Measurements from ENCODE around the gene NPAS3.

The NPAS3 gene

DNA sequence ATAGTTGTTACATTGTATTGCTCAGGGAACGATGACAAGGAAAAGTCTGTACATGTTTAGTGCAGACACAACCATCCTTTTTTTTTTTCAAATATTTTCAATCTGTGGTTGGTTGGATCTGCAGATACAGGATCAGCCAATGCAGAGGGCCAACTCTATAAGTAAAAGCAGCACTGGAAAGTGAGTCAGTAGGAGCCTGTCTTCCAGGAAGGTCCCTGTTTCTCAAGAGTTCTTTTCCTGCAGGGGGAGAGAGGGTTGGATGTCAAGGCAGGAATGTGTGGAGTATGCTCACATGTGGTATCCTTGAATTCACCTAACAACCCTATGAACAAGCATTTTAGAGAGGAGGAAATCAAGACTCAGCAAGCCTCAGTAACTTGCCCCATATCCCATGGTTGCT lies 409.1 kb downstream of the NPAS3 start:
- DNase-seq = no peak

DNA sequence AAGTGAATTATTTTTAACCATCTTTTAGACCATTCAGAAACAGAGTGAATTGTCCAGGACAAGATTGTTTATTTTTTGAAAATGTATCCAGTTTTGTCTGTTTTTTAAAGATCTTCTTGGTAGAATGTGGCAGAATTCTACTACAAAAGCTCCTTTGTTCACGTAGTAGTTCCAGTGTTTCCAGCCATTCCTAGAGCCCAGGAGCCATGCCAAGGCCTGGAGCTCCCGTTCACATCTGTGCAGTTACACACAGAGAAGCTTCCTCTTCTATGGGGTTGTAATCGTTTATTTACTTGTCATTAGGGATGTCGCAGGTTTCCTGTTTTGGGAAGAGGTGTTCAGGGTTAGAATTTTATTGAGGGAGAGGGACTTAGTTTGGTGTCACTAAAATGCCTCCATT lies 409.8 kb downstream of the NPAS3 start:
- DNase-seq = no peak

DNA sequence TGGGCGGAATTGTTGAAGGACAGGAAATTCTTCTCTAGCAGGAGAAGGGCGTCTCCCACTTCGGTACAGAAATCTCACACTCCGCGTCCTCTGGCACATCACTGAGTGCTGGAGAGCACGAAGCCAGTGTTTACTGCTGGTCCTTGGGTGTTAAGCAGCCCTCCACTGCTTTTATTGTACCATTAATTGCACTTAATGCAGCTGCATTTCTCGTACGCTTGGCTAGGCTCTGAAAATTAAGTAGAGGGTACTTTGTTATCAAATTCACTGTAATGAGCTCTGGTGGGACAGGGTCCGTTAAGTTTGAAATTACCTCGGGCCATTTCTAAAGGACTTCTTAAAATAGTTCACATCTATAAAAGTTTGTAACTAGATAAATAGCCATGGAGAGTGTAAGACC lies 411.2 kb downstream of the NPAS3 start:
- no peak for DNase-seq

DNA sequence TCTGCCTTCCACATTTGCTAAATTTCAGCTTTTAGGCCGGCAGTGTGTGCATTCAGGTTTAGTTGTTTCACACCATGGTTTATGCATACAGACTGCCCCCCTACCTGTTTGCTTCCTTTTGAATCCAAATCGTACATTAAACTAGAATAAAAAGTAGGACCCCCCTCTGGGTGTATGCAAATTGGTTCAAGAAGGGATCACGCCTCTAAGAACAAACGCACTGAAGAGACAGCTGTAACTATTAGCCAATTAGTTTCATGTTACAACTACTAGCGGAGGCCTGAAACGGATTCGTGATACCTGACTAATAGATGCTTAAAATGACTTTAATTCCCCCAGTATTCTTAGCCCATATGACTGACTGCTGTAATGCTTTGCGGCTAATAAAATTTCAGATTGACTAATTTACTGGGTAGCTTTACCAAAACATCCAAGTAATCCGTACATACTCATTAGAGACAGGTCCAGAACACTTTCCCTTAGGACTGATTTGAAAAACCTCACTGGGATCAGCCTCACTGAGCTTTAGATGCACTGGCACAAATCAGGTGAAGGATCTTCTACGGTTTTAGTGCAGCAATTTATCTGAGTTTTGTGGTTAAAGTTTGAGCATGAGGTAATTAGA lies 411.8 kb downstream of the NPAS3 start:
- no peak for DNase-seq

DNA sequence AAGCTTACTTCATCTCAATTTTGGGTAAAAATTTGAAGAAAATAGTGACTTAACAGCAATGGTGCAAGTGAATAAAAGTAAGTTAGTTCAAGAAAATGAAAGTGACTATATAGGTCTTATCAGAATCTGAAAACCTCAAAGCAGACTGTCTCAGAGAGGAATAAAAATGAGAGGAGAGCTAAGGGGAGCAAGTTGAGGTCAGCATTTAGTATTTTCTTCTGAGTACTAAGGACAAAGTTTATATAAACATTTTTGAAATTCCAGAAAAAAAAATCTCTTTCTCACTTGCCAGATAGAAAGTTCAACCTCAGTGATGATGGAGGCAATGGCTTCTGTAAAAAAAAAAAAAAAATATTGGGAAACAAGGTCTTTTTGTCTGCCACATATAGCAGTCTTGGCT lies 414.1 kb downstream of the NPAS3 start:
- DNase-seq = no peak

DNA sequence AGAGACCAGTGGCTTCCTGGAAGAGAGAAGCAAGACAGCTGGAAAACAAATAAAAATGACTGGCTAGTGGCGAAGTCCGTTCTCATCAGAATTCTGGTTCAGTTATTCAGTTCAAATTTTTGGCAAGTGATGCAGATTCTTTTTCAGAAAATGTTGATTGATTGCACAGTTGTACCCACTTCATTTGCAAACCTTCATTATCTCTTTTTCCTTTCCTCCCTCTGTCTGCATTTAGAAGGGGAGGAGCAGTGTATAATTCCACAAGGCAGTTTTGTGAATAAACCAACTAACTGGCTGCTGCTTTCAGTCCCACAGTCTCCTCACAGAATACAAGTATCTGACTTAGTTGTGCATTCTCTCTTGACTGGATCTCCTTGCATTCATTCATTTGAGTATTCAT lies 417.5 kb downstream of the NPAS3 start:
- no peak for DNase-seq

DNA sequence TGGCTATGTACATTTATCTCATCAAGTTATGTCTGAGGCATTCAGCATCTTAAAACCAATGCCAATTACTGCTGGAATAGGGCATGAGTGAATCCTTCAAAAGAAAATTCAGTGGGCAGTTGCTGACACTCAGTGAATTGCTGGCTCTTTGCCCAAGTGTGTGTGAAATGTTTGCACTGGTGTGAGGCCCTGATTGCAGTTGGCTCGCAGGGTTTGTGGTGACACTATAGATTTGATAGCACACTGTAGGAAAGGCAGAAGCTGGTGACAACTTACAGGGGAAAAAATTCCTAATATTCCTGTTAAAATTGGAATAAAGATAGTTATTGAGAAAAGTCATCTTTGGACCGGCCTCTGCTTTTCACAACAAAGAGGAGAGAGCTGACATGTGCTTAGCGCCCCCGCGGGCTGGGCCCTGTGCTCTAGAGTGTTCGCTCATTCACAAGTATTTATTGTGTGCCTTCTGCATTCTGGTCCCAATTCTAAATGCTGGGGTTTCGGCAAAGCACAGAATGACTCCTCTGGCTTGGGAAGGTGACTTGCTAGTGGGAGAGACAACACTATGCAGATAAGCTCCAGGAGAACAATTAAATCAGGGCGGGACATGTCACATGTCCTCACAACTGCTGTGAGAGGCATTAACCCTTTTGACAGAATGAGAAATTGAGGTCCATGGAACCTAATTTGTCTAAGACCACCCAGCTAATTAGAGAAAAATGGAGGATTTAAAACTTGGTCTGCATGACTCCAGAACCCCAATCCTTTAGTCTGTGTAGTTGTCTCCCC lies 418.7 kb downstream of the NPAS3 start:
- DNase-seq = no peak

DNA sequence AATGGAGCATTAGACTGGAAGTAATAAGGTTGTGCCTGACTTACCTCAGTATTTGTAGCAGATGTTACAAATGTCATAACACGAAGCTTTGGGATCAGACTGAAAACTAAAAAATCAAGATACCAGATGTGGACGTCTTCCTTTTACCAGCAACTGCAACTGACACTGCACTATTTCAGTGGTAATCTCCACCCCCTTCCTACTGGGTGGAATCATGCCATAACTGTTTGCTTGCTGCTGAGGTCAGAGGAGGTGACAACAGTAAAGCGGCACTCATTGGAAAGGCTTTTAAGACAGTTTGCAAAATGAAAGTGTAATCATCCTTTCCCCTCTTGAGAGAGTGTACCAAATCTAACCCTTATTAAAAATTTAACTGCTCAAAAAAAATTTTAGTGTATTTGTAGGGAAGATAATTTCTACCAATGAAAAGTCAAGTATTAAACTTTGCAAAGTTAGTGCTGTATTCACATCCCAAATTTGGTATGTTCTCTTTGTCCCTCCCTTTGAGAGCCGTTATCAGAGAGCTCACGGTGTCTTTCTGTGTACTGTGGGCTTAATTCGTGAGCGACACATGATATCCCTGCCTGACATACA lies 420.7 kb downstream of the NPAS3 start:
- no peak for DNase-seq

DNA sequence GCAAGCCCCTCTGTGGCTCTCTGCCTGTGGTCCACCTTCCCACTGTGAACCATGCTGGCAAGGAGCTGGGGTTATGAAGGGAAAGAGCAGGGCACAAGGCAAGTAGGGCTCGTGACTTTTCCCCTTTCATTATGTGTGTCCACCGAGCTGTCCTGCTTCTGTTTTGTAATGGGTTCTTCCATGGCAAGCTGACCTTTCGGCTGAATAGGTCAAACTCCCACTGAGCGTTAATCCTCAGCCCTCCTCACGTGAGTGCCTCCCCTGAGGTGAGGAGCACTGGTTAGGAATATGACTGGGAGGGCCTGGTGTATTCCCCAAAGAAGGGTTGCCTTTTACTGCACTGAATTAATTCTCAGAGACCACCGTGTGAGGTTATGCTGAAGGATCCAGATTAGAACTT lies 424.3 kb downstream of the NPAS3 start:
- DNase-seq = no peak

DNA sequence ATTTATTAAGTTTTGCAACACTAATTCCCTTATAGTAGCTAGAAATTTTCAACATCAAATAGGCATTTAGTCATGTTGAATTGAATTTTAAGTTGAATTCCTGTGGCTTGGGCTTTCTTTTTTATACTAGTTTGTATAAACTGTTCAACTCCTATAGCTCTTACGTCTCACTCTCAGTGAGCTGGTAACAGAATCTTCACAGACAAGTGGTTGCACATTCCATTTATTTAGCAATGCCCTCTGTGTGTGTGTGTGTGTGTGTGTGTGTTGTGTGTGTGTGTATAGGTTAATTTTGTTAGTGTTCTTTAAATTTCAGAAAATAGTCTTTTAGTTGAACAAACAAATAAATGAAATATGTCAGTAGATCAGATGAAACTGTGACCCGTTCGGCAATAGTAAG lies 425.0 kb downstream of the NPAS3 start:
- DNase-seq = no peak

DNA sequence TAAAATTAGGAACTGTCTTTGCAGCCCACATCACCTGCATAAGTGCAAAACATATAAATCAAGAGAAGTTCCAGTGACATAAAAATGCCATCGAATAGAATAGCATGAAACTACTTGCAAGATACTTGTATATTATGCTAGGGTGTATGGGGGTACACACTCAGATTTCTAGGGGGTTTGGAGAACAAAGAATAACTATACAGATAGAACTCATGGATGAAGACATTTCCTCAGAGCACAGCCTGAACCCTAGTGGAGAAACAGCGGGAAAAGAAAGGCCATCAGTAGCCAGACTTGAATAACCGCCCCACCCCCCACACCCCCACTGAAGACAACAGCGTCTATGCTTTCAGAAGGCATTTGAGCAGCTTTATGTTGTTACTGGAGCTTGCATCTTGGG lies 425.8 kb downstream of the NPAS3 start:
- DNase-seq = no peak

DNA sequence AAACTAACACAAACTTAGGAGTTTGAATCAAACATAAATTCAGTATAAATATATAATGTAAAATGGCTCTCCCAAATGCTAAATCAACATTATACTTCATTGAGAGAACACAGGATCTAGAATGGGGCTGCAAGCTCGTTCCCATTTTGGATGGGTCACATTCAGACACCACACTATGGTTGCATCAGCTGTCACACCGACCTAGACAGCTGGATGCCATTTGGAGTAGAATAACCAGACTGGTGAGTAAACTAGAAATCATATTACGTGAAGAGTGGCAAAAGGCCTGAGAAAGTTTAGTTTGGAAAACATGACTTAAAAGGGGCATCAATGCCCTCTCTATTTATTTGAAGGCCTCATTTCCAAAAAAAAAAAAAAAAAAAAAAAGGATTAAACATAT lies 430.4 kb downstream of the NPAS3 start:
- no peak for DNase-seq

DNA sequence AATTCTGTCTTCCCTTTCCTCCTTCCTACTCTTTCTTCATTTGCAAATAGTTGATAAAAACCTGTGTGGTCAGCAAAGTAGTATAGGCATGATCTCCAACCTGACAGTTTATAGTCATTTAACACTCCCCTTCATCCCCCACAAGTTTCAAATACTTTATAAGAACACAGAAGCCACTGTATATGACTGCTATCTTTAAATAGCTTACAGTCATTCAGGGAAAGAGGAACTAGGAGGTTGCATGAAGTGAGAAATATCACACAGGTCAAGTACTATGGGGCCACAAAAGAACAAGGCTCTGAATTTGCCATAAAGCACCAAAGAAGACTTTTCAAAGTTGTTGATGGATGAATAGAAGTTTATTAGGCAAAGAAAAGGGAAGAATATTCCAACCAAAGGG lies 431.3 kb downstream of the NPAS3 start:
- no peak for DNase-seq

DNA sequence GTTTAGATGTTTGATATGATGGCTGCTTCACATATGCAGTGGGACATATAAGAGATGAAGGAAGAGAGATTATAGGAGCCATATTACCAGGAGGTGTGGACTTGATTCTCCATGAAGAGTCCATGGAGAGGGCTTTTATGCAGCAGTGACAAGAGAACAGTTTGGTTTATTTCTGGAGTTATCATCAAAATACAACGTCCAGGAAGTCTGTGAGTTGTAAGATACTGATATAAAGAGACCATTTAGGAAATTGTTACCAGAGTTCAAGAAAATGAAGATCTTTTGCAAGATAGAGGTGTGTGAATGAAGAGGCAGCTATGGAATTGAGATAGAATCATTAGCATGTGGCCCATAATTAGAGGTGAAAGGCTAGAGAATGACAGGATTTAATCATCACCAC lies 431.7 kb downstream of the NPAS3 start:
- no peak for DNase-seq

DNA sequence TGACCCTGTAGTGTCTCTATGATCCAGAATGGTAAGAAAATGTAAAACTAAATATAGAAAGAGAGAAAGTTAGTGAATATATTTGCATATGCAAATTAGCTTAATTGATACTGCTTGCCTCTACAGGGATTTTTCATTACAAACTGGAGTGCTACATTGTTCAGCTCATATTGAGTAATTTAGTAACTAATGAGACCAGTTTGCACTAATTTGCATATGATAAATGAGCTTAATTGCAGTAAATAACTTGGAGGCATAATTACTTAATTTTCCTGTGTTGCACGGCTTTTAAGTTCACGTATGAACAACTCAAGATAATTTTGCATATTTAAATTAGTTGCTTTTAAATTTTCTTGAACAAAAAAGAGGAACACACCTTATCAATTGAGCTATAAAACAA lies 436.5 kb downstream of the NPAS3 start:
- no peak for DNase-seq

DNA sequence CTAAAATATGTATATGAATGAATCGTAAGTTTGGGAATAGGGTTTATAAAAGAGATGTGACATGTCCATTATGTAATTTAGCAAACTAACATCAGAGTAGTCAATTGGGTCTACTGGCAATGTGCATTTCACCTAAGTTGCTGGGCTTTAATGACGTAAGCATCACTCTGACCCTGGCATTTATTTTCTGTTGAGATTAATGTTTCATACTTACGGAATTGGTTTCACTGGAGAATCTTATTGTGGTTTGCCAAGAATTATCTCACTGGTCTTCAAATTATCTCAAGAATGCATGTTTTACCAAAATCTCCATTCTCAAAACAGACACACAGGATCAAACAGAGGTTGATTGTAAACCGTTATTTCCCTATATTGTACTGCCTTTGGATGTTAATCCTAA lies 437.1 kb downstream of the NPAS3 start:
- DNase-seq = no peak

DNA sequence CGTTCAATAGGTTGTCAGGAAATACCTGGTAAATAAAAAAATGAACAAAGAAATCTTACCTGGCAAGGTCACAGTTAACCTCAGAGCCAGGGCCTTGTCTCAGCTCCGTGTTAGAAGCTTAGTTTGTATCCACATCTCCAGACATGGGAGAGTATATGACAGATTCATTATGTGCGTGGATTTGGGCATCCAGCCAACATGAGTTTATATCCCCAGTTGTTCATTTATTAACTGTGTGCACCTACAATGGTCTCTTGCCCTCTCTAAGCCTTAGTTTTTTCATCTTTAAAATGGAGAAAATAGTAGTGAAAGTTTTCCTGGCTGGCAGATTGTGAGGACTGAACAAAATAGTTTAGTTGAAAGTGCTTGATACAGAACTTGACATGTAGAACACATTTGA lies 437.8 kb downstream of the NPAS3 start:
- no peak for DNase-seq

DNA sequence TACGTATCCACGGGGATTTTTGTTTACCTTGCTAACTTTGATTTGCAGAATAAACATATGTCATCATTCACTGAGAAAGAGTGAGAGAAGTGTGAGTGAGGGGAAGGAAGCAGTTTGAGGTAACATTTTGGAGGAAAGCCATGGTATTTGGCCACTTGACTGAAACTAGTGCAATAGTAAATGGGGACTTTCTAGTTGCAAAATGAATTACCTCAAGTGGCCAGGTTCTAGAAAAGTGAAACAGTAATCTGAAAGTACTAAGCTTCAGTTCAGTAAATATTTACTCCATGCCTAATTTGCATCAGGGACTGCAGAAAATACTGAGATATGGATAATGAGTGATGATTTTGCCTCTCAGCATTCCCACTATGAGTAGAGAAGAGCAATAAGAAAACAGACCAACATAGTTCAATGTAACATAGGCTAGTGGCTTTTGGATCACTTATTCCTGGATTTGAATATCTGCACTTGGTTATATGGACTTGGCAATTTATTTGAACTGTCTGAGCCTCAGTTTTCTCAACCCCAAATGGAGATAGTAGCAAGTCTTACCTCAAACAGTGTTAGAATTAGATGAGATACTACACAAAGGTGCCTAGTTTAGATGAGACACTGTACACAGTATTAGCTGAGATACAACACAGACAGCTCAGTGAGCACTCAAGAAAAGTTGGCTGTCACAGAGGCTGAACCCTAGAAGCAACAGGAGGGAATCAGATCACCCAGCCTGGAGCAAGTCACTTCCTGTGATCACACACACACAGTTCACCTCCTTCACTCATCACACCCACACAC lies 439.1 kb downstream of the NPAS3 start:
- DNase-seq = no peak

DNA sequence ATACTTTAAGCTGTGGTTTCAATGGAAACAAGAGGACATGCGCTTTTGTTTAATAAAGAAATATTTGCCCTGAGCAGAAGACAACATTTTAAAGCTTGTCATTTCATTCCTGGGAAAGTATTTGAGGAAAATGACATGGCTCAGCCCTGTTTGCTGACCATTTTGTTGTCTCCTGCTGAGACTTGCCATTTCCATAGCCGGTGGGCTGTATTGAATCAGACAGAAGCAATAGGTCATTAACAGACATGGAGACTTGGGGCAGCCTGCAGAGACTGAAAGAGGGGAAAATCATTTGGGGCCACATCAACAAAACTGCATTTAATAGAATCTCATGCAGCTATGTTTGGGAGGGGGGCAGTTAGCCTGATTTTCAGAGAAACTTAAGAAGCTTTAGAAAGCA lies 443.0 kb downstream of the NPAS3 start:
- no peak for DNase-seq

DNA sequence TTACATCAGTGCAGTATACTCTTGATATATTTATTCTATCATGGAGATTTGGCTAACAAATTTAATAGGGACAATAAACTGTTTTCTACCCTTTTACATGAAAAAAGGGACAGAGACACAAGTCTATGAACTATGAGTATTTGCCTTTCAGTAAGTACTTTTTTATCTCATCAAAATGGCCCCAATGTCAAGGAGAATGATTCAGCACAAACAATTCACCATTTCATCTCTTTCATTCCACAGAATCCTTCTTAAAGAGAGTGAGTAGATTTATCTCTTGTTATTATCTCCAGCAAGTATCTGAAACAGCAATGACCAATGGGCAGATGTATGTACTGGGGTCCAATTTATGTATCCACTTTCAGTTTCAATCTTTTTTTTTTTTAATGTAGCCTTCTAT lies 447.5 kb downstream of the NPAS3 start:
- DNase-seq = no peak

DNA sequence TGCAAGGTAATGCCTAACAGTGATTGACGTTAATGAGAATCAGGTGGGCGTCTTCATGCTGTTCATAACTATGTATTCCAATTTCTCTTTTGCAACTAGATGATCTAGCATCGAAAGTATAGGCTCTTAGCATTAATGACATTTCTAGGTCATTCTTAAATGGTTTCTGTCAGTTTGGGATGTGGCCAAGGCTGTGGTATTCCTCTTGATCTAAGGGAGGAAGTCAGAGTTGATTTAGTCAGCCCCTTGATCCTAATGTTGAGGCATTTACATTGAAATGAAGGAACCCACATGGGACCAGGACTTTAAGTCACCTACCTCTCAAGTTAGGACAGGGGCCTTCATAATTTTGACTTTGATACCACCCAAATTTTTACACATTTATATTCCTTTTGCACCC lies 448.1 kb downstream of the NPAS3 start:
- DNase-seq = no peak

DNA sequence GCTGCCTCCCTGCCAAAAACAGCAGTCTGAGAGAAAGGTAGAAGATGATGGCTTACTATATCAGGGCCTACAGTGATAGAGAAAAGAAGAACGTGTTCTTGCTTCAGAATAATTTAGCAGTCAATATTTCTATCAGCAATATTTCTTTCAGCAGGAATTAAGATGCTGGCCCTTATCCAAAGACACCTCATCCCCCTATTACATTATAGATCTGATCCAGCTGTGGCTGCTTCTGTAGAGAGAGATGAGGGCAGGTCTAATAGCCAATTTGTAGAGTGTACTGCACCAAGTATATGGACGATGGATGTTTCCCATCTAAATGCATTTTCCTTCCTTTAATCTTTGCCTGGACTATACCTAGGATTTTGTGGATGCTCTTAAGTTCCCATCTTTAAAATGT lies 451.7 kb downstream of the NPAS3 start:
- no peak for DNase-seq

DNA sequence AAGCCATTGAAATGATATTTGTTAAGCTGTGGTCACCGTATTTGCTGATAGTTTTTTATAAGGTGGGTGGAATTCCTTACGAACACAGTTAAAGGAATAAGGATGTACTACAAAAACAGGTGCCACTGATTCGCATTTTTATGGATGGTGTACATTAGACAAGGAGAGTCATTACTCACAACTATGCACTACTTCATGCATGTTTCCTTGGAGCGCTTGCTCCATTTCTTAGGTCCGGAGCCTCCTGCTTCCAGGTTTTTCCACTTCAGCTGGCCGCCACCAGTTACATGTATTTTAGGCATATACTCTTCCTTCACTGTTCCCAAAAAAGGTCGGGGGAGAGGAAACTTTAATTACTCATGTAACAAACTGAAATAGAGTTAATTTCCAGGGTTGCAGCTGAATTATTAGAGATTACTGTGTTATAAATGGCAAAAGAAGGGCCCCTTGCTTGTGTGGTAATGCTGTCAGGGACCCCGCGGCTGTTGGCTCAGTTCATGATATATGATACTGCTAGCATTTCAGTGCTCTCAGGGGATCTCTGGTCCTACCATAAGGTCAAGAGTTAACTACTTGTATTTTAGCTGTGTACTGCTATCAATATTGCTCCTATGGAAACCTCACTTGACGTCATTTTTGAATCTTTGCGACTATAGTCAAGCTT lies 454.7 kb downstream of the NPAS3 start:
- DNase-seq = peak; percentile 57
